HEK293 (cell line): Measurements from ENCODE around the gene PNKD.
A peak's percentile ranks its signal among the peaks of the same experiment; 100 is the strongest.

Experiments used
- BCL11A ChIP-seq: fragments of 450-650 bp; formaldehyde crosslinking; IDR thresholded peaks from 2 replicates; pipeline ENCODE4 v1.5.1; 2016; ENCODE audit warnings: low read depth, missing biosample characterization, missing genetic modification characterization
- BCL11B ChIP-seq: fragments of 450-650 bp; formaldehyde crosslinking; IDR thresholded peaks from 2 replicates; pipeline ENCODE4 v1.5.1; 2016; ENCODE audit warnings: low read depth, missing biosample characterization, missing genetic modification characterization
- EGR2 ChIP-seq: fragments of 450-650 bp; formaldehyde crosslinking; IDR thresholded peaks from 2 replicates; pipeline ENCODE4 v1.5.1; 2016; ENCODE audit warnings: low read depth, missing biosample characterization, missing genetic modification characterization
- ELK4 ChIP-seq: IDR thresholded peaks from 2 replicates; pipeline ENCODE4 v1.6.1; 2011; ENCODE audit warnings: mild to moderate bottlenecking, low read depth, low read length, borderline replicate concordance
- HOXD13 ChIP-seq: sonication (generic); formaldehyde crosslinking; IDR thresholded peaks from 2 replicates; pipeline ENCODE4 v1.8.0; 2022; ENCODE audit warnings: missing genetic modification reagents, borderline replicate concordance
- KLF16 ChIP-seq: fragments of 450-650 bp; formaldehyde crosslinking; IDR thresholded peaks from 2 replicates; pipeline ENCODE4 v1.5.1; 2017; ENCODE audit warnings: missing biosample characterization, missing genetic modification characterization
- PBX3 ChIP-seq: sonication (generic); formaldehyde crosslinking; IDR thresholded peaks from 2 replicates; pipeline ENCODE4 v1.8.1; 2022; ENCODE audit warnings: mild to moderate bottlenecking, moderate library complexity, missing genetic modification reagents
- RBAK ChIP-seq: fragments of 450-650 bp; formaldehyde crosslinking; IDR thresholded peaks from 2 replicates; pipeline ENCODE4 v1.5.1; 2016; ENCODE audit warnings: missing biosample characterization, missing genetic modification characterization
- SP2 ChIP-seq: fragments of 450-650 bp; formaldehyde crosslinking; IDR thresholded peaks from 2 replicates; pipeline ENCODE4 v1.5.1; 2016; ENCODE audit warnings: missing biosample characterization, missing genetic modification characterization
- ZBTB21 ChIP-seq: fragments of 450-650 bp; formaldehyde crosslinking; IDR thresholded peaks from 2 replicates; pipeline ENCODE4 v1.5.1; 2017; ENCODE audit warnings: missing biosample characterization, missing genetic modification characterization
- ZFP37 ChIP-seq: fragments of 450-650 bp; formaldehyde crosslinking; IDR thresholded peaks from 2 replicates; pipeline ENCODE4 v1.5.1; 2016; ENCODE audit warnings: missing biosample characterization, missing genetic modification characterization
- ZFP69B ChIP-seq: fragments of 450-650 bp; formaldehyde crosslinking; IDR thresholded peaks from 2 replicates; pipeline ENCODE4 v1.5.1; 2016; ENCODE audit warnings: missing biosample characterization, missing genetic modification characterization
- ZNF148 ChIP-seq: fragments of 450-650 bp; formaldehyde crosslinking; IDR thresholded peaks from 2 replicates; pipeline ENCODE4 v1.5.0; 2017; ENCODE audit warnings: missing biosample characterization, missing genetic modification characterization, borderline replicate concordance
- ZNF169 ChIP-seq: fragments of 450-650 bp; formaldehyde crosslinking; IDR thresholded peaks from 2 replicates; pipeline ENCODE4 v1.5.1; 2016; ENCODE audit warnings: missing biosample characterization, missing genetic modification characterization
- ZNF211 ChIP-seq: fragments of 450-650 bp; formaldehyde crosslinking; IDR thresholded peaks from 2 replicates; pipeline ENCODE4 v1.5.1; 2016; ENCODE audit warnings: low read depth, missing biosample characterization, missing genetic modification characterization
- ZNF248 ChIP-seq: fragments of 450-650 bp; formaldehyde crosslinking; IDR thresholded peaks from 2 replicates; pipeline ENCODE4 v1.5.1; 2017; ENCODE audit warnings: missing biosample characterization, missing genetic modification characterization
- ZNF280D ChIP-seq: fragments of 450-650 bp; formaldehyde crosslinking; IDR thresholded peaks from 2 replicates; pipeline ENCODE4 v1.5.1; 2016; ENCODE audit warnings: missing biosample characterization, missing genetic modification characterization
- ZNF366 ChIP-seq: fragments of 450-650 bp; formaldehyde crosslinking; conservative IDR thresholded peaks from 2 replicates; pipeline ENCODE4 v1.5.1; 2016; ENCODE audit warnings: missing biosample characterization, missing genetic modification characterization
- ZNF416 ChIP-seq: fragments of 450-650 bp; formaldehyde crosslinking; IDR thresholded peaks from 2 replicates; pipeline ENCODE4 v1.5.1; 2016; ENCODE audit warnings: missing biosample characterization, missing genetic modification characterization
- ZNF433 ChIP-seq: fragments of 450-650 bp; formaldehyde crosslinking; IDR thresholded peaks from 2 replicates; pipeline ENCODE4 v1.5.1; 2016; ENCODE audit warnings: missing biosample characterization, missing genetic modification characterization, low read depth
- ZNF530 ChIP-seq: fragments of 450-650 bp; formaldehyde crosslinking; IDR thresholded peaks from 2 replicates; pipeline ENCODE4 v1.5.1; 2016; ENCODE audit warnings: low read depth, missing biosample characterization, missing genetic modification characterization
- ZNF610 ChIP-seq: fragments of 450-650 bp; formaldehyde crosslinking; IDR thresholded peaks from 2 replicates; pipeline ENCODE4 v1.5.1; 2016; ENCODE audit warnings: missing biosample characterization, missing genetic modification characterization, borderline replicate concordance
- ZNF645 ChIP-seq: fragments of 450-650 bp; formaldehyde crosslinking; IDR thresholded peaks from 2 replicates; pipeline ENCODE4; 2016; ENCODE audit warnings: missing biosample characterization, missing genetic modification characterization
- ZNF704 ChIP-seq: fragments of 450-650 bp; formaldehyde crosslinking; IDR thresholded peaks from 2 replicates; pipeline ENCODE4 v1.5.1; 2016; ENCODE audit warnings: missing biosample characterization, missing genetic modification characterization
- ZNF747 ChIP-seq: fragments of 450-650 bp; formaldehyde crosslinking; IDR thresholded peaks from 2 replicates; pipeline ENCODE4 v1.5.1; 2016; ENCODE audit warnings: missing biosample characterization, missing genetic modification characterization
- ZNF776 ChIP-seq: fragments of 450-650 bp; formaldehyde crosslinking; IDR thresholded peaks from 2 replicates; pipeline ENCODE4 v1.5.0; 2017; ENCODE audit warnings: missing biosample characterization, missing genetic modification characterization, borderline replicate concordance
- ZNF830 ChIP-seq: fragments of 450-650 bp; IDR thresholded peaks from 2 replicates; pipeline ENCODE4 v1.5.0; 2018; ENCODE audit warnings: missing biosample characterization, missing genetic modification characterization, low read depth, mild to moderate bottlenecking, moderate library complexity
- ZNF837 ChIP-seq: fragments of 450-650 bp; formaldehyde crosslinking; IDR thresholded peaks from 2 replicates; pipeline ENCODE4 v1.5.1; 2016; ENCODE audit warnings: missing biosample characterization, missing genetic modification characterization
- ZXDB ChIP-seq: fragments of 450-650 bp; formaldehyde crosslinking; IDR thresholded peaks from 2 replicates; pipeline ENCODE4 v1.5.1; 2016; ENCODE audit warnings: missing biosample characterization, missing genetic modification characterization

Gene PNKD

GRCh38 chr2:218387369-218388194, 117.3 kb downstream of the PNKD start (continued):
- no peak for TF ChIP-seq PBX3 (CRISPR knock-in tag)
- TF ChIP-seq SP2 (tag by site-specific recombination), result peak; percentile 63
- TF ChIP-seq ZNF416, result no peak
- TF ChIP-seq BCL11A (tag by site-specific recombination), result no peak
- TF ChIP-seq ZFP37 (tag by site-specific recombination), result no peak
- no peak for TF ChIP-seq ZNF776 (tag by site-specific recombination)
- TF ChIP-seq ZNF169, result no peak
- no peak for TF ChIP-seq ZNF248 (tag by site-specific recombination)
- TF ChIP-seq KLF16, result no peak
- no peak for TF ChIP-seq ZNF704 (tag by site-specific recombination)
- TF ChIP-seq HOXD13 (CRISPR knock-in tag), result no peak
- TF ChIP-seq BCL11B (tag by site-specific recombination), result no peak
- TF ChIP-seq ELK4, result no peak
- no peak for TF ChIP-seq ZNF433 (tag by site-specific recombination)
- no peak for TF ChIP-seq ZNF830
- TF ChIP-seq ZBTB21 (tag by site-specific recombination), result peak; percentile 96
- TF ChIP-seq ZNF530, result no peak
- no peak for TF ChIP-seq ZNF837
- TF ChIP-seq ZXDB, result peak; percentile 73; the same call in 1 of the 2 replicates
- no peak for TF ChIP-seq ZNF148 (tag by site-specific recombination)
- no peak for TF ChIP-seq RBAK (tag by site-specific recombination)
- TF ChIP-seq EGR2 (tag by site-specific recombination), result peak; percentile 51
- peak; percentile 30; the same call in 1 of the 2 replicates for TF ChIP-seq ZNF366
- no peak for TF ChIP-seq ZNF747 (tag by site-specific recombination)
- TF ChIP-seq ZNF211 (tag by site-specific recombination), result no peak
- TF ChIP-seq ZNF280D (tag by site-specific recombination), result no peak
- TF ChIP-seq ZNF645 (tag by site-specific recombination), result no peak
- TF ChIP-seq ZFP69B (tag by site-specific recombination), result no peak; the same call in 1 of the 2 replicates
- no peak for TF ChIP-seq ZNF610 (tag by site-specific recombination)
